NCI-H345 (cell line): ENCODE measurements around the gene SLX4.

Source experiments
- DNase-seq: peaks from one replicate; lab custom pipeline; 2025; lab: John Stamatoyannopoulos, UW

Gene SLX4

GRCh38 chr16:3553138-3553923, 58.1 kb downstream of the SLX4 start:
- DNase-seq, result peak; percentile 13

- no peak for DNase-seq
These were observed 60.3 kb downstream of the SLX4 start for GRCh38 chr16:3550851-3551847.

- no peak for DNase-seq
These were observed 61.5 kb downstream of the SLX4 start for GRCh38 chr16:3549906-3550305.

- DNase-seq, result no peak
These were observed 62.5 kb downstream of the SLX4 start for GRCh38 chr16:3548859-3549258.

GRCh38 chr16:3548445-3548844, 63.0 kb downstream of the SLX4 start:
- no peak for DNase-seq

GRCh38 chr16:3546986-3547682, 64.3 kb downstream of the SLX4 start:
- no peak for DNase-seq

GRCh38 chr16:3542601-3543373, 68.6 kb downstream of the SLX4 start:
- DNase-seq, result no peak

- no peak for DNase-seq
These were observed 69.8 kb downstream of the SLX4 start for GRCh38 chr16:3541527-3542155.

GRCh38 chr16:3538222-3538621, 73.2 kb downstream of the SLX4 start:
- no peak for DNase-seq

- DNase-seq, result no peak
These were observed 74.6 kb downstream of the SLX4 start for GRCh38 chr16:3536851-3537250.

- DNase-seq, result no peak
These were observed 75.1 kb downstream of the SLX4 start for GRCh38 chr16:3536271-3536731.

- no peak for DNase-seq
These were observed 77.3 kb downstream of the SLX4 start for GRCh38 chr16:3534126-3534525.

GRCh38 chr16:3532741-3533140, 78.7 kb downstream of the SLX4 start:
- no peak for DNase-seq
